Activated B cell treated with CpG ODN at 0.5 μM for 24 hours (primary cell): ENCODE measurements around the gene ST6GALNAC4. TPM values are rescaled to one million over a fixed set of nuclear protein-coding genes. Genes with fewer than 3 reads are reported as not detected.

ENCODE experiments used
- ATAC-seq: fragments of 200-7000 bp; cut with Tn5 transposase; one replicate; pipeline ENCODE4 v1.10.0; 2021; ENCODE audit warnings: low read depth, mild to moderate bottlenecking, moderate library complexity
- CTCF ChIA-PET: fragments of 350-600 bp; sonication (Branson Sonifier 250); formaldehyde crosslinking; loops from one replicate; lab custom pipeline; 2021; ENCODE audit warnings: antibody characterized with exemption; lab: Charles Lee
- POLR2A ChIA-PET: fragments of 350-600 bp; sonication (Branson Sonifier 250); formaldehyde crosslinking; loops from one replicate; lab custom pipeline; 2021; ENCODE audit warnings: antibody characterized with exemption; lab: Charles Lee
- DNase-seq: peaks from one replicate; pipeline ENCODE4 v3.0.0; 2022
- H3K27ac Mint-ChIP-seq: one replicate; pipeline ENCODE4 v1.8.0; 2020; ENCODE audit warnings: mixed read lengths
- H3K27me3 Mint-ChIP-seq: one replicate; pipeline ENCODE4 v1.8.0; 2021; ENCODE audit warnings: mixed read lengths
- H3K36me3 Mint-ChIP-seq: one replicate; pipeline ENCODE4 v1.8.0; 2021; ENCODE audit warnings: low read depth, mixed read lengths
- H3K4me1 Mint-ChIP-seq: one replicate; pipeline ENCODE4 v1.8.0; 2021; ENCODE audit warnings: mixed read lengths
- H3K4me3 Mint-ChIP-seq: one replicate; pipeline ENCODE4 v1.8.0; 2020; ENCODE audit warnings: mild to moderate bottlenecking, mixed read lengths
- H3K9me3 Mint-ChIP-seq: one replicate; pipeline ENCODE4 v1.8.0; 2020; ENCODE audit warnings: mixed read lengths
- intact Hi-C: fragments of 100-400 bp; cut with micrococcal nuclease; formaldehyde crosslinking; loops from one replicate; pipeline ENCODE4 v1.15.1; 2024
- total RNA-seq: library from RNA; stranded (reverse); gene quantifications from 2 replicates; pipeline ENCODE4 v1.2.3, GENCODE V29; 2022
- TF ChIP-seq, protein P1 (sequence below): fragments of 200-600 bp; IDR thresholded peaks from one replicate; pipeline ENCODE4 v1.8.0; 2022; ENCODE audit warnings: antibody characterized with exemption, mild to moderate bottlenecking

Gene ST6GALNAC4
- total RNA-seq, 1 donor from 2014 or later, result 85.4 TPM

DNA sequence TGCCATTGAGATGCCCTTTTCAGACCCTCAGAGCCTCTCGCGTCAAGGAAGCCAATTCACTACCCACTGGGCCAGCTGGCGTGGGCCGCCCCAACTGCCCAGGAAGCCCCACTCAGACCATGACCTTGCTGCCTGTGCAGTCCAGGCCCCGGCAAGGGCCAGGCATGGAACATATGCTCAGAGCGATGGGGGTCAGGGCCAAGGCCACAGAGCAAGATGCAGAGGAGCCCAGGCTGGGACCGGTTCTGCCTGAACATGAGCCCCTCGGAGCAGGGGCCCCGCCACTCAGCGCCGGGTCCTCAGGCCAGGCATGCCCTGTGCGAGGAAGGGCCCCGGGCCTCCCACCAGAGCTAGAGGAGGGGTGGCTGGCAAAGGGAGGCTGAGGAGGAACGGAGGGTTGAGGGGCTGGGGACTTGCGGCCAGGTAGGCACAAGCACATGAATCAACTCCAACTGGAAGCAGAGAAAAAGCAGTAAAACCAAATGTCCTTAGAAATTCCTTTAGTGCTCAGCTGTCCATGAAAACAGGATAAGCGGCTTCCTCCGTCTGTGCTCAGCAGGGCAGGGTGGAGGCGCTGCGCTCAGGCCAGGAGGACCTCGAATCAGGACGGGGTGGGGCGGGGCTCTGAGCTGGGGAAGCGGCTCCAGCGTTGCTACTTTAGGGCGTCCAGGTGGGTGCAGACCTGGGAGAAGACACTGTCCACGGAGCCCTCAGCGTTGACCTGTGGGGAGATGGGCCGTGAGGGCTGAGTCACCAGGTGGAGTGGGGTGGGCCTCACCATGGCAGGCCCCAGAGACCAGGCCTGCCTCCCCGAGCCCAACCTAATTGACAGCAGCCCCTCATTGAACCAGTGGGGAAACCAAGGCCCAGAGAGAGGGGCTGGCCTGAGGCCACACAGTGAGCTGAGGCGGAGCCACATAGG lies 49.2 kb downstream of the ST6GALNAC4 start:
- H3K36me3 Mint-ChIP-seq, result no peaks in the 10 kb centered on the region
- peaks cover 29% of the 10 kb centered on the region for H3K4me1 Mint-ChIP-seq
- no peaks in the 10 kb centered on the region for H3K27me3 Mint-ChIP-seq
- intact Hi-C loops, result loop anchor here (2.0 kb wide), 1 partner anchor 653 kb away; no protein-coding TSS in a partner anchor
- no peak overlapping the region for H3K4me3 Mint-ChIP-seq
- ATAC-seq (no peak), DNase-seq (no peak)
- POLR2A ChIA-PET, result interaction anchor here (1.2 to 2.1 kb wide), 2 partner anchors 49 to 82 kb away, joined by 4 to 7 read pairs; partner anchors contain the start of genes CDK9 and ST6GALNAC4
- H3K9me3 Mint-ChIP-seq, result no peaks in the 10 kb centered on the region
- TF ChIP-seq, protein P1, sequence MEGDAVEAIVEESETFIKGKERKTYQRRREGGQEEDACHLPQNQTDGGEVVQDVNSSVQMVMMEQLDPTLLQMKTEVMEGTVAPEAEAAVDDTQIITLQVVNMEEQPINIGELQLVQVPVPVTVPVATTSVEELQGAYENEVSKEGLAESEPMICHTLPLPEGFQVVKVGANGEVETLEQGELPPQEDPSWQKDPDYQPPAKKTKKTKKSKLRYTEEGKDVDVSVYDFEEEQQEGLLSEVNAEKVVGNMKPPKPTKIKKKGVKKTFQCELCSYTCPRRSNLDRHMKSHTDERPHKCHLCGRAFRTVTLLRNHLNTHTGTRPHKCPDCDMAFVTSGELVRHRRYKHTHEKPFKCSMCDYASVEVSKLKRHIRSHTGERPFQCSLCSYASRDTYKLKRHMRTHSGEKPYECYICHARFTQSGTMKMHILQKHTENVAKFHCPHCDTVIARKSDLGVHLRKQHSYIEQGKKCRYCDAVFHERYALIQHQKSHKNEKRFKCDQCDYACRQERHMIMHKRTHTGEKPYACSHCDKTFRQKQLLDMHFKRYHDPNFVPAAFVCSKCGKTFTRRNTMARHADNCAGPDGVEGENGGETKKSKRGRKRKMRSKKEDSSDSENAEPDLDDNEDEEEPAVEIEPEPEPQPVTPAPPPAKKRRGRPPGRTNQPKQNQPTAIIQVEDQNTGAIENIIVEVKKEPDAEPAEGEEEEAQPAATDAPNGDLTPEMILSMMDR, result no peak
- H3K27ac Mint-ChIP-seq, result no peak overlapping the region
- CTCF ChIA-PET, result interaction anchor here (0.8 kb wide), 1 partner anchor 80 kb away, joined by 3 read pairs; no protein-coding TSS in a partner anchor

DNA sequence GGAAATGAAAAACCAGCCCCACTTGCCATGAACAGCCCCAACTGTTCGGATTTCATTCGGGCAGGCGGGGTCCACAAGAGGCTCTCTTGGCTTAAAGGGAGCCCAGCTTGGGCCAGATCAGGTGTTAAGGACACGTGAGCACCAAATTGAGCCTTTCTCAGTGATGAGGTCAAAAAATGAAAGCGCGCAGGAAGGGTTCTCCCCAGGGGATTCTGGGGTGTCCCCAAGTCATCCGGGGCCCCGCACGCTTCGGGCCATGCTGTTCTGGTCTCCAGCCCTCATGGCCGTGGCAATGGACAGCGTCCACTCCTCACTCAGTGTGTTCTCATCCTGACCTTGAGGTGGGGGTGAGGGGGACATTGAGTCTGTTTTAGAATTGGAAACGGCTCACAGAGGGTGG lies 50.3 kb downstream of the ST6GALNAC4 start:
- H3K27me3 Mint-ChIP-seq, result no peaks in the 10 kb centered on the region
- intact Hi-C loops, result loop anchor here (1.0 kb wide), 1 partner anchor 51 kb away; the partner anchor contains the start of gene ST6GALNAC4
- DNase-seq (no peak), ATAC-seq (peak; percentile 14)
- H3K27ac Mint-ChIP-seq, result peak overlapping the region; percentile 18
- H3K4me3 Mint-ChIP-seq, result peak overlapping the region; percentile 1
- no peaks in the 10 kb centered on the region for H3K36me3 Mint-ChIP-seq
- CTCF ChIA-PET, result interaction anchor here (0.6 to 0.8 kb wide), 3 partner anchors 54 to 120 kb away, joined by 3 read pairs; no protein-coding TSS in a partner anchor
- TF ChIP-seq, protein P1, result no peak
- POLR2A ChIA-PET, result interaction anchor here (1.2 to 2.1 kb wide), 2 partner anchors 50 to 81 kb away, joined by 4 to 7 read pairs; partner anchors contain the start of genes CDK9 and ST6GALNAC4
- H3K9me3 Mint-ChIP-seq, result no peaks in the 10 kb centered on the region
- H3K4me1 Mint-ChIP-seq, result peaks cover 40% of the 10 kb centered on the region

DNA sequence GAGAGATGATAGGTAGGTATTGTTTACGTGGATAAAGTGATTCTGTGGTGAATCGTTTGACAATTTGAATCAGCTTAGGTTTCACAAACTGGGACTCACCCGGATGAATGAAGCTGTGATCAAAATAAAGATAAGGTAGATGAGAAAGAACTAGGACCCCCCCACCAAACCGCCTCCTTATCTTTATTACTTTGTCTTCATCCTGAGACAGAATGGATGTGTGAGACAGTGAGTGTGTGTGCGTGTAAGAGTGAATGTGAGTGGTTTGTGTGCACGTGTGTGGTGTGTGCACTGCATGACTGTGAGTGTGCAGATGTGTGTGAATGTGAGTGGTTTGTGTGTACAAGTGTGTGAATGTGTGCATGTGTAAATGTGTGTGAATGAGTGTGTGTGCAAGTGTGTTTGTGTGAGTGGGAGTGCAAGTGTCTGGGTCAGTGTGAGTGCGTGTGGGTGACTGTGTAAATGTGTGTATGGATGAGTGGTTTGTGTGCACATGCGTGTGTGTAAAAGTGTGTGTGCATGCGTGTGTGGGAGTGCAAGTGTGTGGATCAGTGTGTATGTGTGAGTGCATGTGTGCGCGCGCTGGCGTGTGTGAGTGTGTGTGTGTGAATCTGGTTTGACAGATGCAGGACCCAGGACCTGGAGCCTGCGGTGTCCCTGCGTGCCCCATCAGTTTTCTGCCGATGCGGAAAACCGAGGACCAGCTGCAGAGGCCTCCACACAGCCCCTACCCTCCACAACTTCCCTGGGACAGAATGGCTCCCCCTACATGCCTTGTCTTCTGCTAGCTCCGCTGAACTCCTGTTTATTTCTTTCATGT lies 51.0 kb downstream of the ST6GALNAC4 start:
- Mint-ChIP-seq H3K27ac (peak overlapping the region; percentile 86), H3K4me1 (peaks cover 46% of the 10 kb centered on the region), H3K27me3 (no peaks in the 10 kb centered on the region), H3K36me3 (no peaks in the 10 kb centered on the region), H3K9me3 (no peaks in the 10 kb centered on the region), H3K4me3 (peak overlapping the region; percentile 1)
- ATAC-seq, result no peak
- ChIA-PET CTCF (interaction anchor here (0.6 to 2.0 kb wide), 6 partner anchors 11 to 131 kb away, joined by 3 to 7 read pairs (median 4); partner anchors contain the start of gene TOR2A), POLR2A (interaction anchor here (0.8 to 2.1 kb wide), 8 partner anchors 30 to 257 kb away, joined by 3 to 8 read pairs (median 4); partner anchors contain the start of genes CDK9, FPGS, ST6GALNAC4 and TOR2A)
- TF ChIP-seq, protein P1, result no peak
- DNase-seq, result no peak
- intact Hi-C loops, result loop anchor here (1.0 kb wide), 1 partner anchor 51 kb away; the partner anchor contains the start of gene ST6GALNAC4

DNA sequence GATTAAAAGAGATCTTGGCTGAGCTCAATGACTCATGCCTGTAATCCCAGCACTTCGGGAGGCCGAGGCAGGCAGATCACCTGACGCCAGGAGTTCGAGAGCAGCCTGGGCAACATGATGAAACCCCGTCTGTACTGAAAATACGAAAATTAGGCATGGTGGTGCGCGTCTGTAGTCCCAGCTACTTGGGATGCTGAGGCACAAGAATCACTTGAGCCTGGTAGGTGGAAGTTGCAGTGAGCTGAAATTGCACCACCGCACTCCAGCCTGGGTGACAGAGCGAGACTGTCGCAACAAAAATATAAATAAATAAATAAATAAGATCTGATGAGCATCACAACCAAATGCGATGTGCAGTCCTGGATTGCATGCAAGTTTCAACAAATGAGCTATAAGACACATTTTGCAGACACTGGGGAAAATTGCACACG lies 53.6 kb downstream of the ST6GALNAC4 start:
- Mint-ChIP-seq H3K4me1 (peaks cover 58% of the 10 kb centered on the region), H3K27me3 (no peaks in the 10 kb centered on the region), H3K9me3 (no peaks in the 10 kb centered on the region), H3K36me3 (no peaks in the 10 kb centered on the region), H3K4me3 (no peak overlapping the region), H3K27ac (peak overlapping the region; percentile 93)
- ATAC-seq, result no peak
- no peak for DNase-seq
- ChIA-PET CTCF (interaction anchor here (1.2 to 1.7 kb wide), 4 partner anchors 13 to 128 kb away, joined by 3 to 7 read pairs (median 4); partner anchors contain the start of gene TOR2A), POLR2A (interaction anchor here (0.6 to 3.2 kb wide), 7 partner anchors 10 to 329 kb away, joined by 3 to 11 read pairs (median 4); partner anchors contain the start of genes ENG, SH2D3C and ST6GALNAC4)
- TF ChIP-seq, protein P1, result no peak
- intact Hi-C loops, result no loop called here
